K562 (cell line): ENCODE results near the gene ZNF45. TPM values are rescaled to one million over a fixed set of nuclear protein-coding genes. Genes with fewer than 3 reads are reported as not detected.

Experiments used
- ATAC-seq: fragments of 200-7000 bp; cut with Tn5 transposase; 3 replicates; pipeline ENCODE4 v1.9.1; 2020; ENCODE audit warnings: moderate library complexity
- BruUV-seq: library from RNA; stranded (reverse); fragments of 400-500 nt; replicated peaks from 2 replicates; lab custom pipeline; 2021; lab: Mats Ljungman, UMichigan
- CTCF ChIA-PET: fragments of 300-600 bp; formaldehyde crosslinking; extraction: SDS; loops from one replicate; lab custom pipeline; 2021; ENCODE audit warnings: low intra/inter-chr PET ratio; lab: Yijun Ruan, JAX
- POLR2A ChIA-PET: fragments of 300-600, 350-650 bp; sonication (Branson Sonifier 250); formaldehyde crosslinking; extraction: SDS; loops from one replicate; lab custom pipeline; 2021; ENCODE audit warnings: antibody characterized with exemption, inconsistent platforms; lab: Yijun Ruan, JAX
- DNase-seq, 4 experiments: peaks; one replicate each; pipeline versions ENCODE4 v3.0.0 to v3.0.0-alpha.2; 2011 to 2018; ENCODE audit warnings: low spot score in 3 of 4, mixed read lengths in 3 of 4; ENCODE audit errors: extremely low read depth in 1 of 4
- FAIRE-seq: peaks from 2 replicates; lab custom pipeline; 2011; peaks lifted over from hg19 to GRCh38; lab: Jason Lieb, UNC
- H2AFZ ChIP-seq: 2 replicates; pipeline ENCODE4 v1.6.0; 2011; ENCODE audit warnings: low read depth, low read length, control low read depth, inconsistent platforms
- H3K27ac ChIP-seq: fragments of 200-600 bp; 3 replicates; pipeline ENCODE4 v1.8.0; 2011; ENCODE audit warnings: low read depth, mild to moderate bottlenecking, control low read depth, inconsistent platforms, low read length, moderate library complexity, mixed read lengths; ENCODE audit errors: extremely low read depth
- H3K27me3 ChIP-seq, 2 experiments: fragments of 300-600 bp in 1 of 2; 2 replicates in 1 of 2; 3 replicates in 1 of 2; pipeline versions ENCODE4 v1.6.0 to v1.8.0; 2011; ENCODE audit warnings: inconsistent platforms in 2 of 2, low read length in 2 of 2, mild to moderate bottlenecking in 1 of 2, mixed read lengths in 1 of 2, moderate library complexity in 1 of 2; ENCODE audit not compliant: control insufficient read depth in 2 of 2, insufficient read depth in 2 of 2
- H3K36me3 ChIP-seq: fragments of 300-600 bp; 3 replicates; pipeline ENCODE4 v1.8.0; 2011; ENCODE audit warnings: mild to moderate bottlenecking, low read length, inconsistent platforms; ENCODE audit not compliant: control insufficient read depth, insufficient read depth
- H3K4me1 ChIP-seq, 2 experiments: fragments of 200-600 bp in 1 of 2; replicated peaks in 1 of 2; 2 replicates in 1 of 2; 3 replicates in 1 of 2; pipeline versions ENCODE4 v1.5.1 to v1.8.0; 2011; ENCODE audit warnings: inconsistent platforms in 2 of 2, low read length in 2 of 2, mild to moderate bottlenecking in 1 of 2, mixed read lengths in 1 of 2, moderate library complexity in 1 of 2; ENCODE audit not compliant: control insufficient read depth in 2 of 2, insufficient read depth in 2 of 2
- H3K4me2 ChIP-seq: 2 replicates; pipeline ENCODE4 v1.6.1; 2011; ENCODE audit warnings: low read length, control low read depth, inconsistent platforms, mixed read lengths; ENCODE audit not compliant: insufficient read depth
- H3K4me3 ChIP-seq: fragments of 200-600 bp; sonication (generic), shearing (Covaris generic); 2 replicates; pipeline ENCODE4 v1.5.1; 2016; ENCODE audit warnings: control low read depth, inconsistent platforms
- H3K79me2 ChIP-seq: fragments of 200-600 bp; 3 replicates; pipeline ENCODE4 v1.8.0; 2011; ENCODE audit warnings: low read length, inconsistent platforms; ENCODE audit not compliant: control insufficient read depth, insufficient read depth
- H3K9ac ChIP-seq, 2 experiments: 2 replicates each; pipeline versions ENCODE4 v1.6.0 to v1.6.1; 2011; ENCODE audit warnings: low read depth in 2 of 2, low read length in 2 of 2, control low read depth in 1 of 2, inconsistent platforms in 1 of 2, mild to moderate bottlenecking in 1 of 2, mixed read lengths in 1 of 2; ENCODE audit not compliant: insufficient read depth in 1 of 2
- H3K9me1 ChIP-seq: one replicate; pipeline ENCODE4 v1.6.0; 2011; ENCODE audit warnings: inconsistent platforms, mild to moderate bottlenecking, low read length, moderate library complexity; ENCODE audit not compliant: control insufficient read depth, insufficient read depth
- H3K9me3 ChIP-seq: replicated peaks from 2 replicates; pipeline ENCODE4 v1.5.1; 2011; ENCODE audit warnings: low read depth, low read length, inconsistent platforms; ENCODE audit not compliant: control insufficient read depth, insufficient read depth
- H4K20me1 ChIP-seq: replicated peaks from 2 replicates; pipeline ENCODE4 v1.6.1; 2011; ENCODE audit warnings: low read length, inconsistent platforms, mixed read lengths; ENCODE audit not compliant: control insufficient read depth, insufficient read depth
- CBX5 ChIP-seq: IDR thresholded peaks from 2 replicates; pipeline ENCODE4 v1.6.1; 2014; ENCODE audit warnings: low read depth, borderline replicate concordance
- E4F1 ChIP-seq: fragments of 250-450 bp; sonication (Bioruptor Pico); IDR thresholded peaks from 2 replicates; pipeline ENCODE4 v1.5.0; 2021; ENCODE audit warnings: mild to moderate bottlenecking, borderline replicate concordance
- ETS1 ChIP-seq: conservative IDR thresholded peaks from 2 replicates; pipeline ENCODE4 v1.6.1; 2011; ENCODE audit warnings: low read depth, mild to moderate bottlenecking, low read length; ENCODE audit not compliant: control insufficient read depth
- FOXO4 ChIP-seq: fragments of 450-650 bp; formaldehyde crosslinking; IDR thresholded peaks from 2 replicates; pipeline ENCODE4 v1.4.0; 2020; ENCODE audit warnings: mild to moderate bottlenecking, moderate library complexity
- KAT7 ChIP-seq: sonication (generic); formaldehyde crosslinking; IDR thresholded peaks from 2 replicates; pipeline ENCODE4 v1.8.0; 2022; ENCODE audit warnings: missing genetic modification reagents, mild to moderate bottlenecking, borderline replicate concordance
- MXD1 ChIP-seq: fragments of 250-450 bp; sonication (Bioruptor Pico); IDR thresholded peaks from 2 replicates; pipeline ENCODE4 v1.8.0; 2021; ENCODE audit warnings: borderline replicate concordance, mild to moderate bottlenecking, moderate library complexity; ENCODE audit not compliant: poor library complexity, severe bottlenecking
- NFE2 ChIP-seq: IDR thresholded peaks from 2 replicates; pipeline ENCODE4 v1.6.1; 2014; ENCODE audit warnings: antibody characterized with exemption, low read depth
- POLR2B ChIP-seq: fragments of 450-650 bp; IDR thresholded peaks from 2 replicates; pipeline ENCODE4 v1.6.1; 2018; ENCODE audit warnings: low read depth; ENCODE audit not compliant: partially characterized antibody
- RAD51 ChIP-seq: fragments of 450-650 bp; IDR thresholded peaks from 2 replicates; pipeline ENCODE4 v1.7.1; 2016; ENCODE audit warnings: low read depth, mild to moderate bottlenecking, borderline replicate concordance
- SMAD4 ChIP-seq: fragments of 250-450 bp; sonication (Bioruptor Pico); conservative IDR thresholded peaks from 2 replicates; pipeline ENCODE4 v1.8.0; 2021; ENCODE audit warnings: inconsistent platforms, mild to moderate bottlenecking, moderate library complexity
- U2AF1 ChIP-seq: fragments of 200-400 bp; formaldehyde crosslinking; optimal IDR thresholded peaks from 2 replicates; pipeline ENCODE3; 2017; ENCODE audit warnings: mild to moderate bottlenecking, low read depth, low read length, moderate library complexity
- ZBTB34 ChIP-seq: fragments of 250-450 bp; sonication (Bioruptor Pico); IDR thresholded peaks from 2 replicates; pipeline ENCODE4 v1.8.0; 2021; ENCODE audit warnings: mild to moderate bottlenecking, moderate library complexity
- ZNF217 ChIP-seq: sonication (generic); formaldehyde crosslinking; IDR thresholded peaks from 2 replicates; pipeline ENCODE4 v1.8.0; 2022; ENCODE audit warnings: mild to moderate bottlenecking, missing genetic modification reagents
- ZNF436 ChIP-seq: fragments of 250-450, 450-650 bp; sonication (Bioruptor Pico); formaldehyde crosslinking; IDR thresholded peaks from 2 replicates; pipeline ENCODE4 v1.7.0; 2020; ENCODE audit warnings: mild to moderate bottlenecking
- ZNF79 ChIP-seq: fragments of 250-450 bp; sonication (Bioruptor Pico); IDR thresholded peaks from 2 replicates; pipeline ENCODE4 v1.4.0; 2020; ENCODE audit warnings: low read depth, mild to moderate bottlenecking, moderate library complexity
- WGBS: fragments of 100-300 bp; shearing (Covaris generic); methylation state at CpG from one replicate; pipeline ENCODE4 v1.1.6; 2016; ENCODE audit warnings: low coverage, mixed read lengths; ENCODE audit not compliant: insufficient coverage; ENCODE audit errors: missing lambda C conversion rate; 5-methylcytosine and 5-hydroxymethylcytosine counted together
- in situ Hi-C: fragments of 300-500 bp; cut with MboI; formaldehyde crosslinking; loops from 4 replicates; pipeline ENCODE4 v1.15.0; 2018; ENCODE audit warnings: inconsistent platforms, mixed read lengths
- intact Hi-C: fragments of 100-400 bp; cut with micrococcal nuclease; formaldehyde crosslinking; loops from 2 replicates; pipeline ENCODE4 v1.14.2; 2022
- polyA plus RNA-seq, 8 experiments: library from polyadenylated mRNA; depleted of rRNA in 4 of 8; stranded (reverse) in 5 of 8; unstranded in 3 of 8; fragments of >200 nt; fragmentation: Nextera tagmentation in 2 of 8; fragmentation: Illumina TruSeq in 1 of 8; extraction: Ambion mirVana in 2 of 8; extraction: Trizol in 1 of 8; gene quantifications; 2 replicates each; pipeline versions ENCODE4 v1.2.1 to v1.2.3, GENCODE V29; 2011 to 2014; ENCODE audit warnings: inconsistent platforms in 1 of 8, missing spikeins in 1 of 8
- total RNA-seq, 7 experiments: library from RNA; depleted of rRNA in 6 of 7; stranded (reverse); fragments of >200 nt in 6 of 7; fragmentation: Illumina TruSeq in 2 of 7; extraction: Trizol in 2 of 7; gene quantifications; 2 replicates each; pipeline versions ENCODE4 v1.2.1 to v1.2.3, GENCODE V29; 2011 to 2021; ENCODE audit warnings: low replicate concordance in 1 of 7

Gene ZNF45
- total and polyA plus RNA-seq, 9 of the 15 experiments (the other 6 are each of a cell fraction or from before 2014, with no cell fraction given), result 2.6 to 10.6 (median 9.4) TPM

- Histone ChIP-seq H3K9me3 (0 out of 2 replicates have a peak, but pooled peaks cover 4% of the 10 kb centered on the region), H2AFZ (no peak overlapping the region), H3K4me1 (no peaks in the 10 kb centered on the region), H3K9me1 (no peaks in the 10 kb centered on the region), H4K20me1 (no peaks in the 10 kb centered on the region), H3K27ac (no peak overlapping the region), H3K4me2 (no peak overlapping the region), H3K4me3 (no peak overlapping the region), H3K36me3 (no peaks in the 10 kb centered on the region), H3K27me3 (no peaks in the 10 kb centered on the region), H3K9ac (no peak overlapping the region), H3K79me2 (no peaks in the 10 kb centered on the region)
- ChIA-PET POLR2A (no interaction called here), CTCF (no interaction called here)
- DNase-seq, result no peak
- WGBS, result 4% methylated on average over 3 of the region's 3 CpGs
- ATAC-seq, result no peak
- no peak for FAIRE-seq
- in situ Hi-C loops, result no loop called here
- intact Hi-C loops, result no loop called here
- BruUV-seq, result no TSS peak
- no peak for TF ChIP-seq ZNF79 (CRISPR knock-in tag)
- TF ChIP-seq CBX5, result no peak
- no peak for TF ChIP-seq POLR2B
- no peak for TF ChIP-seq FOXO4 (CRISPR knock-in tag)
- TF ChIP-seq ZNF436 (CRISPR knock-in tag), result no peak
- TF ChIP-seq KAT7 (CRISPR knock-in tag), result no peak
- TF ChIP-seq ZNF217, result no peak
- TF ChIP-seq SMAD4, result no peak
- no peak for TF ChIP-seq U2AF1
- TF ChIP-seq ETS1, result no peak
- no peak for TF ChIP-seq E4F1 (CRISPR knock-in tag)
- no peak for TF ChIP-seq RAD51
- no peak for TF ChIP-seq NFE2
- TF ChIP-seq MXD1 (CRISPR knock-in tag), result no peak
- no peak for TF ChIP-seq ZBTB34 (CRISPR knock-in tag)
Measured at GRCh38 chr19:43956827-43957226, 21.7 kb upstream of the ZNF45 start.
